ENCODE measurements around the gene DUSP2.
A peak's percentile ranks its signal among the peaks of the same experiment; 100 is the strongest.

Gene DUSP2

DNA sequence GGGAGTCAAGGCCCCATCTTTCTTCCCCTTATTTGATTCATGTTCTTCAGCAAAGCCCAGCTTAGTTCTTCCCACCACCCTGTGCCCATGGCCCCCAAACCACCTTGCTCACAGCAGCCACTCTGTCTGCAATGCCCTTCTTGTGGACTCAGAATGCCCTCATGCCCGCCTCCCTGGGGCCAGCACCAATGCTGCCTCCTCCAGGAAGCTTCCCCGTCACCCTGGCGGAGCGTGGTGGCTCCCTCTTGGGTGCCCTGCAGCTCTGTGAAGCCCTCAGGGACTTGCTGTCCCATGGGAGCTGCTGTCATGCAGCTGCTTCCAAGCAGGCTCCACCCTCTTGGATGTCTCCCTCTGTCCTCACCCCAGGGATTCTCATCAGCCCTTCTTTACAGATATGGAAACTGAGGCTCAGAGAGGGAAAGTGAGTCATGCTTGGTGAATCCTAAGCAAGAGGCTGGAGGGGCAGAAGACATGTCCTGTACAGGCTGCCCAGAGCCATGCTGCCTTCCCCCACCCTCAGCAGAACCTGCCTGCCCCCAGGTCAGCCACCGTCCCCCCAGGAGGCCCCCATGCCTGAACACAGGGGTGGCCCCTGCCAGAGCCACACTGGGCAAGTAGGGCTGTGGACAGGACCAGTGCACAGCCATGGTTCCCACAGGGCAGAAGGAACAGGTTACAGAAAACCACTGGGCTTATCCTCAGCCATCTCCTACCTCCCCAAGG, 11.8 kb upstream of the DUSP2 start:
- no peaks in the 10 kb centered on the region for H3K36me3 Mint-ChIP-seq (ENCODE audit: low read depth)
- peaks cover 68% of the 10 kb centered on the region for H3K4me1 Mint-ChIP-seq (ENCODE audit: low read depth)
- peak overlapping the region; percentile 50 for H3K4me3 Mint-ChIP-seq
- H3K27me3 Mint-ChIP-seq = peaks cover 16% of the 10 kb centered on the region
- intact Hi-C loops (cut with micrococcal nuclease) = no loop called here
- H3K27ac Mint-ChIP-seq = peak overlapping the region; percentile 75
- H3K9me3 Mint-ChIP-seq = no peaks in the 10 kb centered on the region

DNA sequence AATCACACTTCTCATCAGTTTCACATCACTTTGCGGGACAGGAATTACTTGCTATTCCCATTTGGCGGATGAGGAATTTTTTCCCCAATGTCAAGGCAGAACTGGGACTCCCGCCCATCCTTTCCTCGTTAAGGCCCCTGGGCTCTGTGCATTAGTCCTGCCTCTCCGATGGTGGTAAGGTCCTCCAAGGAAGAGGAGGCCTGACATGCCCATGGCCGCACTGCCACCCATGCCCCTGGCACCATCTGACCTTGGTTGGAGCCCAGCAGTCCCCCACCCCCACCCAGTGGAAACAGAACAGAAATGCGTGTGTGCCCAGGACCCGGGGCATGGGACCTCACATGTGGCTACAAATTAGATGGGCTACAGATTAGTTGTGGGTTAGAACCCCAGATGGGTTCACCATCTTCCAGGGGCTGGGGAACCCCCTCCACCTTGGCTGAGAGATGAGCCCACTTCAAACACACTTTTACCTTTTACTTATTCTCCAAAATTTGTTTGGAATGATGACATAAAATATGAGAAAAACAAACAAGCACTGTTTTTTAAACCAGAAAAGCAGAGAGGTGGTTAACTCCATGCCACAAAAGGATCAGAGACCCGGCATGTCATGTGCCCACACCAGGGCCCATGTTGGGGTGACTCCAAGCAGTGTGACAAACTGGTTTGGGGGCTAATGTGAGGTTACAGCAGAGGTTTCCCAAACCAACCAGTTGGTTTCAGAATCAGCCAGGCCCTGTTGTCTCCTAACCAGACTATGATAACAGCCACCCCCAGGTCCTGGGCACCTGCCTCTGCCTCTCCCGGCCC, 11.0 kb upstream of the DUSP2 start:
- H3K9me3 Mint-ChIP-seq = no peaks in the 10 kb centered on the region
- intact Hi-C loops (cut with micrococcal nuclease) = no loop called here
- H3K4me1 Mint-ChIP-seq (ENCODE audit: low read depth) = peaks cover 75% of the 10 kb centered on the region
- H3K27ac Mint-ChIP-seq = peak overlapping the region; percentile 75
- peaks cover 17% of the 10 kb centered on the region for H3K27me3 Mint-ChIP-seq
- no peak overlapping the region for H3K4me3 Mint-ChIP-seq
- H3K36me3 Mint-ChIP-seq (ENCODE audit: low read depth) = no peaks in the 10 kb centered on the region

DNA sequence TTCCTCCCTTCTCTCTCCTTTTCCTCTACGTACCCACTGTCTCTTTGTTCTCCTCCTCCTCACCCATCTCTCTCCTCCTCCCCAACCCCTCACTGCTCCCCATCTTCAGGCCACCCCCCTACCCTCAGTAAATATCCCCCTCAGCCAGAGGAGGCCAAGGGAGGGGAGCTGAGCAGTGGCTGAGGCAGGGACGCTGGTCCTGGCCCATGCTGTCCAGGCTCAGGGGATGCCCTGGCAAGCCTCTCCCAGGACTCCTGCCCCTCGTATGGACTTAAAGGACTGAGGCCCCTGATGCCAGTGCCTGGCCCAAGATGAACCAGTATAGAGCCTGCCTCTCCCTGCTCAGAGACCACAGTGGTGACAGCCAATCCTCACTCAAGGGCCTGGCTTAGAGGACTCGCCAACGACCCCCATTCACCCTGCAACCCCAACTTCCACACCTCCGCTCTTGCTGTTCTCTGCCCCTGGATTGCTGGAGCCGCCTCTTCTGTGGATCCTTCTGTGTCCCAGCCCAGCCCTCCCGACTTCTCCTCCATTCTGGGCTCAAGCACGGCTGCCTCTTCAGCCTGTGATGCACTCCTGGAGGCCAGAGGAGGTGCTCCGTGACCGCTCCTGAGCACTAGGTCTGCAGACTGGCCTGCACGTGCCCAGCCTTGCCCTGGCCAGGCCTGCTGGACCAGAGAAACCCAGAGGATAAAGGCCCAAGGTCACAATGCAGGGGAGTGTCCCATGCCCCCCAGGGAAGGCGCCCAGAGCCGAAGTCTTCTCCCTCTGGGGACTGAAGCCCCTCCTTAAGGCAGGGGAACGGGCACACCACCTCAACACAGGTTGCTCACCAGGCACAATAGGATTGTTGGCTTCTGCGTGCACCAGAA, 9.5 kb upstream of the DUSP2 start:
- Mint-ChIP-seq H3K27me3 (peaks cover 17% of the 10 kb centered on the region), H3K9me3 (no peaks in the 10 kb centered on the region), H3K4me1 (ENCODE audit: low read depth) (peaks cover 84% of the 10 kb centered on the region), H3K27ac (peak overlapping the region; percentile 27), H3K36me3 (ENCODE audit: low read depth) (no peaks in the 10 kb centered on the region), H3K4me3 (no peak overlapping the region)
- intact Hi-C loops (cut with micrococcal nuclease) = no loop called here

DNA sequence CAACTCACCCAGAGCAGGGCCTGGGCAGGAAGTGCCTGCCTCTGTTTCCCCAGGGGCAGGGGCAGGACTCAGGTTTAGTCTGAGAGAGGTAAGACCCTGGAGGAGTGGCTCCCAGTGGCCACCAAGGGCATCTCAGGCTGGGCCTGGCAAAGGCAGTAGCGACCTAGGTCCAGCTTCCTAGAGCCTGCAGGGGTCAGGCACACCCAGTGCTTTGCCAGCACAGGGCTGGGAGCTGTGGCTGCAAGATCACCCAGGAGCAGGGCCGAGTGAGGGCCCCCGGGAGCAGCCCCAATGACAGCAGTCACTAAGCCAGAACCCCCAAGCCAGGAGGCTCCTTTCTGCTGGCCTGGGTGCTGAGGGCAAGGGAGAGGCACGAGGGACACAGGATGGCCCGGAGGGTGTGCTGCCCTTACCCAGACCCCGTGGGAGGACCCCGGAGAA, 8.8 kb upstream of the DUSP2 start:
- Mint-ChIP-seq H3K4me3 (no peak overlapping the region), H3K36me3 (ENCODE audit: low read depth) (no peaks in the 10 kb centered on the region), H3K27ac (peak overlapping the region; percentile 27), H3K9me3 (no peaks in the 10 kb centered on the region), H3K4me1 (ENCODE audit: low read depth) (peaks cover 79% of the 10 kb centered on the region), H3K27me3 (peaks cover 11% of the 10 kb centered on the region)
- intact Hi-C loops (cut with micrococcal nuclease) = no loop called here

GRCh38 chr2:96153291-96153713, 8.1 kb upstream of the DUSP2 start:
- Mint-ChIP-seq H3K9me3 (no peaks in the 10 kb centered on the region), H3K36me3 (ENCODE audit: low read depth) (no peaks in the 10 kb centered on the region), H3K27me3 (peaks cover 10% of the 10 kb centered on the region), H3K4me1 (ENCODE audit: low read depth) (peaks cover 79% of the 10 kb centered on the region), H3K4me3 (no peak overlapping the region), H3K27ac (peak overlapping the region; percentile 33)
- intact Hi-C loops (cut with micrococcal nuclease) = no loop called here

DNA sequence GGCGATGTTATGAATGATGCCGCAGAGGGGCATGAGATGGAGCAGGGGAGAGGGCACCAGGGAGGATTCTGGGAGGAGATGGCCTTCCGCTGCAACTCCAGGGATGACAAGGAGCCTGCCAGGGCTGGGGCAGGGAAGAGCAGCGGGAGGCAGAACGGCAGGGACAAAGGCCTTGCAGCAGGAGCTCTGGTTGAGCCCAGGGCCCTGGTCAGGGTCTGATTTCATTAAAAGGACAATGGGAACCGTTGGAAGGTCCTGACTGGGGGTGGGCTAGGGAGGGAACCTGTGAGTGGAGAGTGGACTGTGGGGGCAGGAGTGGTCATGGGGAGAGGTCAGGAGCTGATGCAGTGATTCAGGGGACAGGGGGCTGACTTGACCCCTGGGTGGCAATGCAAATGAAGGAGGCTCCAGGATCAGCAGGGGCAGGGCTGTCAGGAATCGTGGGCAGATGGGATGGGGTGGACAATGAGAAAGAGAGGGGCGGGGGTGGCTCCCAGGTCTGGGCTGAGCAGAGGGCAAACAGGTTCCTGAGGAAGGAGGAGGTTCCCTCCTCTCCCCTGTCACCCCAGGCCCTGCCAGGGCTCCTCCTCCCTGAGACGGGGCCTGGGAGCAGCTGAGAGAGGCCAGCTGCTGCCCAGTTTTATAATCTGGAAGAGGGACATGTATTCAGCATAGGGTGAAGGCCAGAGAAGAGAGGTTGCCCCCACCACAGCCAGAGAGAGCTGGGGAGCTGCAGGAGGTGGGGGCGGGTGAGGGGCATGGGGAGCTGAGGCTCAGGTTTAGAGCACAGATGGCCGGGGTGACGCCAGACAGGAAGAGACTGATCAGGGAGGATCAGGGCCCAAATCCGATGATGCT, 7.3 kb upstream of the DUSP2 start:
- H3K36me3 Mint-ChIP-seq (ENCODE audit: low read depth) = no peaks in the 10 kb centered on the region
- H3K27me3 Mint-ChIP-seq = peaks cover 10% of the 10 kb centered on the region
- peaks cover 79% of the 10 kb centered on the region for H3K4me1 Mint-ChIP-seq (ENCODE audit: low read depth)
- H3K27ac Mint-ChIP-seq = peak overlapping the region; percentile 50
- H3K9me3 Mint-ChIP-seq = no peaks in the 10 kb centered on the region
- intact Hi-C loops (cut with micrococcal nuclease) = no loop called here
- no peak overlapping the region for H3K4me3 Mint-ChIP-seq

GRCh38 chr2:96151595-96152303, 6.5 kb upstream of the DUSP2 start:
- no peaks in the 10 kb centered on the region for H3K9me3 Mint-ChIP-seq
- H3K4me3 Mint-ChIP-seq = no peak overlapping the region
- H3K27ac Mint-ChIP-seq = peak overlapping the region; percentile 50
- H3K27me3 Mint-ChIP-seq = peaks cover 10% of the 10 kb centered on the region
- intact Hi-C loops (cut with micrococcal nuclease) = no loop called here
- no peaks in the 10 kb centered on the region for H3K36me3 Mint-ChIP-seq (ENCODE audit: low read depth)
- peaks cover 79% of the 10 kb centered on the region for H3K4me1 Mint-ChIP-seq (ENCODE audit: low read depth)

GRCh38 chr2:96150791-96151594, 5.8 kb upstream of the DUSP2 start:
- peak overlapping the region; percentile 33 for H3K27ac Mint-ChIP-seq
- H3K36me3 Mint-ChIP-seq (ENCODE audit: low read depth) = no peaks in the 10 kb centered on the region
- peaks cover 82% of the 10 kb centered on the region for H3K4me1 Mint-ChIP-seq (ENCODE audit: low read depth)
- intact Hi-C loops (cut with micrococcal nuclease) = no loop called here
- H3K9me3 Mint-ChIP-seq = no peaks in the 10 kb centered on the region
- peaks cover 10% of the 10 kb centered on the region for H3K27me3 Mint-ChIP-seq
- H3K4me3 Mint-ChIP-seq = no peak overlapping the region

- H3K4me1 Mint-ChIP-seq (ENCODE audit: low read depth) = peaks cover 83% of the 10 kb centered on the region
- H3K36me3 Mint-ChIP-seq (ENCODE audit: low read depth) = no peaks in the 10 kb centered on the region
- H3K27me3 Mint-ChIP-seq = peaks cover 10% of the 10 kb centered on the region
- no peaks in the 10 kb centered on the region for H3K9me3 Mint-ChIP-seq
- H3K27ac Mint-ChIP-seq = peak overlapping the region; percentile 33
- H3K4me3 Mint-ChIP-seq = no peak overlapping the region
- intact Hi-C loops (cut with micrococcal nuclease) = no loop called here
Observed at GRCh38 chr2:96150007-96150640, 4.9 kb upstream of the DUSP2 start.

- Mint-ChIP-seq H3K27ac (peak overlapping the region; percentile 97), H3K36me3 (ENCODE audit: low read depth) (peaks cover 13% of the 10 kb centered on the region), H3K9me3 (no peaks in the 10 kb centered on the region), H3K27me3 (peaks cover 6% of the 10 kb centered on the region), H3K4me1 (ENCODE audit: low read depth) (peaks cover 82% of the 10 kb centered on the region), H3K4me3 (peak overlapping the region; percentile 61)
- intact Hi-C loops (cut with micrococcal nuclease) = no loop called here
Observed at GRCh38 chr2:96148410-96149217, 3.4 kb upstream of the DUSP2 start.

DNA sequence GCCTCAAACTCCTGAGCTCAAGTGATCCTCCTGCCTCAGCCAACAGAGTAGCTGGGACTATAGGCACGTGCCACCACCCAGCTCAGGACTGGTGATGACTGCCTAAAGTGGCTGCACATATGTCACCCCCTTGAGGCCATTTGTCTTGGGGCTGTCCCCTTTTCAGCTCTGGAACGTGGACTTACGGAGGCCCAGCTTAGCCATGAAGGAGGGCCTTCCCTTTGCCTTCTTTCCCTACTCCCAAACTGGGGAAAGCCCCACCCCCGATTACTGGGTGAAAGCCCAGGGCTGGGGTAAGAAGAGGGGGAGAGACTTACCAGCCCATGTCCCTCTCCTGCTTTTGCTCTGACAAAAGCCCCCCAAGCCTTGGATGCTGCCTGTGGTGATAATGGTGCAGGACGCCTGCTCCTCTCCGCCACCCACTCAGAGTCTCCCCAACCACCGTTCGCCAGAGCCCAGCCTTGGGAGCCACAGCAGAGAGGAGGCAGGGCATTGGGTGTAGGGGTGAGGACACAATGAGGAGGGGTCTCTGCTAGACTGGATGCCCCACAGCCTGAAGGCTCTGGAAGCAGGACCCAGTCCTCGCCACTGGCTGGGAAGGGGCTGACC, 2.5 kb upstream of the DUSP2 start:
- H3K4me3 Mint-ChIP-seq = no peak overlapping the region
- peak overlapping the region; percentile 97 for H3K27ac Mint-ChIP-seq
- H3K36me3 Mint-ChIP-seq (ENCODE audit: low read depth) = peaks cover 22% of the 10 kb centered on the region
- intact Hi-C loops (cut with micrococcal nuclease) = no loop called here
- H3K4me1 Mint-ChIP-seq (ENCODE audit: low read depth) = peaks cover 82% of the 10 kb centered on the region
- no peaks in the 10 kb centered on the region for H3K9me3 Mint-ChIP-seq
- peaks cover 4% of the 10 kb centered on the region for H3K27me3 Mint-ChIP-seq

Measured in dendritic cell treated with granulocyte-macrophage colony-stimulating factor and Interleukin-4, amounts not matched to agents 40 ng/mL and 50 ng/mL, for 4 days (primary cell).